GM23338 (cell line): ENCODE measurements around the gene SMTN. TPM values are rescaled to one million over a fixed set of nuclear protein-coding genes. Genes with fewer than 3 reads are reported as not detected.

Source experiments
- CREB1 ChIP-seq: fragments of 250-450 bp; sonication (Bioruptor Pico); IDR thresholded peaks from 2 replicates; pipeline ENCODE4 v1.5.0; 2020; ENCODE audit warnings: low read depth, mild to moderate bottlenecking, moderate library complexity
- EZH2 ChIP-seq: fragments of 200-600 bp; sonication (generic); IDR thresholded peaks from one replicate; pipeline ENCODE4 v1.8.0; 2017; ENCODE audit warnings: antibody characterized with exemption, mild to moderate bottlenecking, low read depth; ENCODE audit not compliant: unreplicated experiment
- JUNB ChIP-seq: IDR thresholded peaks from one replicate; pipeline ENCODE4 v1.6.1; 2016; ENCODE audit warnings: antibody characterized with exemption; ENCODE audit not compliant: unreplicated experiment
- NANOG ChIP-seq: IDR thresholded peaks from 2 replicates; pipeline ENCODE4 v1.6.1; 2016; ENCODE audit warnings: antibody characterized with exemption, borderline replicate concordance
- POLR2AphosphoS5 ChIP-seq: IDR thresholded peaks from 2 replicates; pipeline ENCODE4 v1.6.1; 2016; ENCODE audit warnings: antibody characterized with exemption, low read depth
- ZNF114 ChIP-seq: fragments of 250-450 bp; sonication (Bioruptor Pico); IDR thresholded peaks from 2 replicates; pipeline ENCODE4 v1.5.0; 2020; ENCODE audit warnings: mild to moderate bottlenecking, moderate library complexity
- polyA plus RNA-seq: library from polyadenylated mRNA; unstranded; fragments of >200 nt; fragmentation: Nextera tagmentation; extraction: Ambion mirVana; gene quantifications from 2 replicates; pipeline ENCODE4 v1.2.1, GENCODE V29; 2016
- total RNA-seq: library from RNA; depleted of rRNA; stranded (reverse); fragments of >200 nt; shearing (Covaris generic); gene quantifications from 2 replicates; pipeline ENCODE4 v1.2.3, GENCODE V29; 2014
- TF ChIP-seq, protein P1 (sequence below): fragments of 250-450 bp; sonication (Bioruptor Pico); IDR thresholded peaks from 2 replicates; pipeline ENCODE4 v1.5.0; 2020; ENCODE audit warnings: mild to moderate bottlenecking, moderate library complexity
- TF ChIP-seq, protein P2 (sequence below), 2 experiments: fragments of 200-600 bp in 1 of 2; sonication (generic) in 1 of 2; conservative IDR thresholded peaks; 2 replicates each; pipeline versions ENCODE4 v1.5.1 to v1.6.1; 2016 to 2017; ENCODE audit warnings: antibody characterized with exemption in 2 of 2, low read depth in 2 of 2, mild to moderate bottlenecking in 2 of 2, moderate library complexity in 1 of 2
- TF ChIP-seq, protein P3 (sequence below): IDR thresholded peaks from 2 replicates; pipeline ENCODE4 v1.6.1; 2016; ENCODE audit warnings: antibody characterized with exemption

Gene SMTN
- total and polyA plus RNA-seq, 2 experiments from 2014 or later, result 27.4 to 32.2 TPM

DNA sequence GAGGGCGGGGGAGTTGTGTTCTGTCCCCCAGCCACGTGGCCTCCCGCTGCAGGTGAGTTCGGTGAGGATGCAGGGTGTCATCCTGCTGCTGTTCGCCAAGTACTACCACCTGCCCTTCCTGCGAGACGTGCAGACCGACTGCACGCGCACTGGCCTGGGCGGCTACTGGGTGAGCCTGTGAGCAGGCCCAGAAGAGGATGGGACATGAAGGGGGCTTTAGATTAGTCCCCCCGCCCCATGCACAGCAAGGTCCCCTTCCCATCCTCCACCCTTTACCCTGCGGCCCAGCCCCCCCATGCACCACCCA lies 45.7 kb downstream of the SMTN start (continued):
- TF ChIP-seq, protein P1, sequence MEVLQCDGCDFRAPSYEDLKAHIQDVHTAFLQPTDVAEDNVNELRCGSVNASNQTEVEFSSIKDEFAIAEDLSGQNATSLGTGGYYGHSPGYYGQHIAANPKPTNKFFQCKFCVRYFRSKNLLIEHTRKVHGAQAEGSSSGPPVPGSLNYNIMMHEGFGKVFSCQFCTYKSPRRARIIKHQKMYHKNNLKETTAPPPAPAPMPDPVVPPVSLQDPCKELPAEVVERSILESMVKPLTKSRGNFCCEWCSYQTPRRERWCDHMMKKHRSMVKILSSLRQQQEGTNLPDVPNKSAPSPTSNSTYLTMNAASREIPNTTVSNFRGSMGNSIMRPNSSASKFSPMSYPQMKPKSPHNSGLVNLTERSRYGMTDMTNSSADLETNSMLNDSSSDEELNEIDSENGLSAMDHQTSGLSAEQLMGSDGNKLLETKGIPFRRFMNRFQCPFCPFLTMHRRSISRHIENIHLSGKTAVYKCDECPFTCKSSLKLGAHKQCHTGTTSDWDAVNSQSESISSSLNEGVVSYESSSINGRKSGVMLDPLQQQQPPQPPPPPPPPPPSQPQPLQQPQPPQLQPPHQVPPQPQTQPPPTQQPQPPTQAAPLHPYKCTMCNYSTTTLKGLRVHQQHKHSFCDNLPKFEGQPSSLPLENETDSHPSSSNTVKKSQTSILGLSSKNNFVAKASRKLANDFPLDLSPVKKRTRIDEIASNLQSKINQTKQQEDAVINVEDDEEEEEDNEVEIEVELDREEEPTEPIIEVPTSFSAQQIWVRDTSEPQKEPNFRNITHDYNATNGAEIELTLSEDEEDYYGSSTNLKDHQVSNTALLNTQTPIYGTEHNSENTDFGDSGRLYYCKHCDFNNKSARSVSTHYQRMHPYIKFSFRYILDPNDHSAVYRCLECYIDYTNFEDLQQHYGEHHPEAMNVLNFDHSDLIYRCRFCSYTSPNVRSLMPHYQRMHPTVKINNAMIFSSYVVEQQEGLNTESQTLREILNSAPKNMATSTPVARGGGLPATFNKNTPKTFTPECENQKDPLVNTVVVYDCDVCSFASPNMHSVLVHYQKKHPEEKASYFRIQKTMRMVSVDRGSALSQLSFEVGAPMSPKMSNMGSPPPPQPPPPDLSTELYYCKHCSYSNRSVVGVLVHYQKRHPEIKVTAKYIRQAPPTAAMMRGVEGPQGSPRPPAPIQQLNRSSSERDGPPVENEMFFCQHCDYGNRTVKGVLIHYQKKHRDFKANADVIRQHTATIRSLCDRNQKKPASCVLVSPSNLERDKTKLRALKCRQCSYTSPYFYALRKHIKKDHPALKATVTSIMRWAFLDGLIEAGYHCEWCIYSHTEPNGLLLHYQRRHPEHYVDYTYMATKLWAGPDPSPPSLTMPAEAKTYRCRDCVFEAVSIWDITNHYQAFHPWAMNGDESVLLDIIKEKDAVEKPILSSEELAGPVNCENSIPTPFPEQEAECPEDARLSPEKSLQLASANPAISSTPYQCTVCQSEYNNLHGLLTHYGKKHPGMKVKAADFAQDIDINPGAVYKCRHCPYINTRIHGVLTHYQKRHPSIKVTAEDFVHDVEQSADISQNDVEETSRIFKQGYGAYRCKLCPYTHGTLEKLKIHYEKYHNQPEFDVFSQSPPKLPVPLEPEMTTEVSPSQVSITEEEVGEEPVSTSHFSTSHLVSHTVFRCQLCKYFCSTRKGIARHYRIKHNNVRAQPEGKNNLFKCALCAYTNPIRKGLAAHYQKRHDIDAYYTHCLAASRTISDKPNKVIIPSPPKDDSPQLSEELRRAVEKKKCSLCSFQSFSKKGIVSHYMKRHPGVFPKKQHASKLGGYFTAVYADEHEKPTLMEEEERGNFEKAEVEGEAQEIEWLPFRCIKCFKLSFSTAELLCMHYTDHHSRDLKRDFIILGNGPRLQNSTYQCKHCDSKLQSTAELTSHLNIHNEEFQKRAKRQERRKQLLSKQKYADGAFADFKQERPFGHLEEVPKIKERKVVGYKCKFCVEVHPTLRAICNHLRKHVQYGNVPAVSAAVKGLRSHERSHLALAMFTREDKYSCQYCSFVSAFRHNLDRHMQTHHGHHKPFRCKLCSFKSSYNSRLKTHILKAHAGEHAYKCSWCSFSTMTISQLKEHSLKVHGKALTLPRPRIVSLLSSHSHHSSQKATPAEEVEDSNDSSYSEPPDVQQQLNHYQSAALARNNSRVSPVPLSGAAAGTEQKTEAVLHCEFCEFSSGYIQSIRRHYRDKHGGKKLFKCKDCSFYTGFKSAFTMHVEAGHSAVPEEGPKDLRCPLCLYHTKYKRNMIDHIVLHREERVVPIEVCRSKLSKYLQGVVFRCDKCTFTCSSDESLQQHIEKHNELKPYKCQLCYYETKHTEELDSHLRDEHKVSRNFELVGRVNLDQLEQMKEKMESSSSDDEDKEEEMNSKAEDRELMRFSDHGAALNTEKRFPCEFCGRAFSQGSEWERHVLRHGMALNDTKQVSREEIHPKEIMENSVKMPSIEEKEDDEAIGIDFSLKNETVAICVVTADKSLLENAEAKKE, result no peak
- TF ChIP-seq ZNF114 (CRISPR knock-in tag) (no peak), NANOG (no peak), EZH2 (no peak), POLR2AphosphoS5 (no peak), JUNB (no peak), CREB1 (no peak)
- TF ChIP-seq, protein P2, sequence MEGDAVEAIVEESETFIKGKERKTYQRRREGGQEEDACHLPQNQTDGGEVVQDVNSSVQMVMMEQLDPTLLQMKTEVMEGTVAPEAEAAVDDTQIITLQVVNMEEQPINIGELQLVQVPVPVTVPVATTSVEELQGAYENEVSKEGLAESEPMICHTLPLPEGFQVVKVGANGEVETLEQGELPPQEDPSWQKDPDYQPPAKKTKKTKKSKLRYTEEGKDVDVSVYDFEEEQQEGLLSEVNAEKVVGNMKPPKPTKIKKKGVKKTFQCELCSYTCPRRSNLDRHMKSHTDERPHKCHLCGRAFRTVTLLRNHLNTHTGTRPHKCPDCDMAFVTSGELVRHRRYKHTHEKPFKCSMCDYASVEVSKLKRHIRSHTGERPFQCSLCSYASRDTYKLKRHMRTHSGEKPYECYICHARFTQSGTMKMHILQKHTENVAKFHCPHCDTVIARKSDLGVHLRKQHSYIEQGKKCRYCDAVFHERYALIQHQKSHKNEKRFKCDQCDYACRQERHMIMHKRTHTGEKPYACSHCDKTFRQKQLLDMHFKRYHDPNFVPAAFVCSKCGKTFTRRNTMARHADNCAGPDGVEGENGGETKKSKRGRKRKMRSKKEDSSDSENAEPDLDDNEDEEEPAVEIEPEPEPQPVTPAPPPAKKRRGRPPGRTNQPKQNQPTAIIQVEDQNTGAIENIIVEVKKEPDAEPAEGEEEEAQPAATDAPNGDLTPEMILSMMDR (conservative IDR thresholded peaks at IDR 0.05; ENCODE audit: low read depth in 2 of 2), result no peak
- TF ChIP-seq, protein P3, sequence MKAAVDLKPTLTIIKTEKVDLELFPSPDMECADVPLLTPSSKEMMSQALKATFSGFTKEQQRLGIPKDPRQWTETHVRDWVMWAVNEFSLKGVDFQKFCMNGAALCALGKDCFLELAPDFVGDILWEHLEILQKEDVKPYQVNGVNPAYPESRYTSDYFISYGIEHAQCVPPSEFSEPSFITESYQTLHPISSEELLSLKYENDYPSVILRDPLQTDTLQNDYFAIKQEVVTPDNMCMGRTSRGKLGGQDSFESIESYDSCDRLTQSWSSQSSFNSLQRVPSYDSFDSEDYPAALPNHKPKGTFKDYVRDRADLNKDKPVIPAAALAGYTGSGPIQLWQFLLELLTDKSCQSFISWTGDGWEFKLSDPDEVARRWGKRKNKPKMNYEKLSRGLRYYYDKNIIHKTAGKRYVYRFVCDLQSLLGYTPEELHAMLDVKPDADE, result no peak
